PC-3 (cell line): ENCODE data around the gene TGFB1. TPM values are rescaled to one million over a fixed set of nuclear protein-coding genes. Genes with fewer than 3 reads are reported as not detected.

ENCODE experiments used
- ATAC-seq: fragments of 200-7000 bp; cut with Tn5 transposase; 2 replicates; pipeline ENCODE4 v1.9.1; 2020; ENCODE audit warnings: mild to moderate bottlenecking, moderate library complexity
- Bru-seq: library from RNA; stranded (reverse); fragments of 400-500 nt; gene quantifications from one replicate; lab custom pipeline; 2021; lab: Mats Ljungman, UMichigan
- BruChase-seq, 2 experiments: library from RNA; stranded (reverse); fragments of 400-500 nt; gene quantifications; one replicate each; lab custom pipeline; 2021; lab: Mats Ljungman, UMichigan
- BruUV-seq: library from RNA; stranded (reverse); fragments of 400-500 nt; replicated peaks from 2 replicates; lab custom pipeline; 2021; lab: Mats Ljungman, UMichigan
- CTCF ChIA-PET: fragments of 300-600 bp; sonication (Branson Sonifier 250); formaldehyde crosslinking; loops from one replicate; lab custom pipeline; 2022; ENCODE audit warnings: antibody characterized with exemption; lab: Charles Lee
- POLR2A ChIA-PET: fragments of 300-600 bp; sonication (Branson Sonifier 250); formaldehyde crosslinking; loops from one replicate; lab custom pipeline; 2022; ENCODE audit warnings: antibody characterized with exemption; ENCODE audit not compliant: unreplicated experiment; lab: Charles Lee
- DNase-seq: peaks from one replicate; pipeline ENCODE4 v3.0.0-alpha.2; 2015
- H2AFZ ChIP-seq: fragments of 300-600 bp; sonication (generic); 2 replicates; pipeline ENCODE4 v1.6.0; 2016; ENCODE audit warnings: antibody characterized with exemption, low read length
- H3F3A ChIP-seq: fragments of 300-600 bp; sonication (generic); one replicate; pipeline ENCODE4 v1.6.0; 2017; ENCODE audit warnings: antibody characterized with exemption, low read length, control low read depth, mild to moderate bottlenecking; ENCODE audit not compliant: unreplicated experiment
- H3K27ac ChIP-seq: fragments of 300-600 bp; sonication (generic); 2 replicates; pipeline ENCODE4 v1.5.1; 2016; ENCODE audit warnings: mild to moderate bottlenecking, low read length
- H3K27me3 ChIP-seq: fragments of 300-600 bp; sonication (generic); 2 replicates; pipeline ENCODE4 v1.6.1; 2016; ENCODE audit warnings: low read length, mixed read lengths
- H3K36me3 ChIP-seq: fragments of 300-600 bp; sonication (generic); 2 replicates; pipeline ENCODE4 v1.6.1; 2016; ENCODE audit warnings: low read depth, mixed run types, low read length, mixed read lengths
- H3K4me1 ChIP-seq: fragments of 300-600 bp; sonication (generic); 2 replicates; pipeline ENCODE4 v1.5.1; 2016; ENCODE audit warnings: low read length; ENCODE audit not compliant: insufficient read depth
- H3K4me2 ChIP-seq: fragments of 300-600 bp; sonication (generic); 2 replicates; pipeline ENCODE4 v1.6.0; 2016; ENCODE audit warnings: low read length
- H3K4me3 ChIP-seq: fragments of 300-600 bp; sonication (generic); 2 replicates; pipeline ENCODE4 v1.5.1; 2016; ENCODE audit warnings: mild to moderate bottlenecking, low read length, mixed read lengths
- H3K79me2 ChIP-seq: fragments of 300-600 bp; sonication (generic); 2 replicates; pipeline ENCODE4 v1.6.1; 2017; ENCODE audit warnings: low read length, mixed read lengths
- H3K9ac ChIP-seq: fragments of 300-600 bp; sonication (generic); 2 replicates; pipeline ENCODE4 v1.6.0; 2016; ENCODE audit warnings: mild to moderate bottlenecking, low read length
- H3K9me2 ChIP-seq: fragments of 300-600 bp; sonication (generic); replicated peaks from 2 replicates; pipeline ENCODE4 v1.6.1; 2016; ENCODE audit warnings: mixed run types, low read length, mixed read lengths
- H3K9me3 ChIP-seq: fragments of 300-600 bp; sonication (generic); 2 replicates; pipeline ENCODE4 v1.6.1; 2016; ENCODE audit warnings: low read length, mixed read lengths
- H4K20me1 ChIP-seq: fragments of 300-600 bp; sonication (generic); 2 replicates; pipeline ENCODE4 v1.6.1; 2016; ENCODE audit warnings: low read length, mixed read lengths
- EZH2 ChIP-seq: fragments of 300-600 bp; sonication (generic); IDR thresholded peaks from one replicate; pipeline ENCODE4 v1.6.1; 2017; ENCODE audit warnings: antibody characterized with exemption, mild to moderate bottlenecking, low read length; ENCODE audit not compliant: unreplicated experiment
- EZH2phosphoT487 ChIP-seq: fragments of 300-600 bp; sonication (generic); IDR thresholded peaks from 2 replicates; pipeline ENCODE4 v1.6.1; 2018; ENCODE audit warnings: mild to moderate bottlenecking, antibody characterized with exemption, low read length, borderline replicate concordance
- intact Hi-C: fragments of 100-400 bp; cut with micrococcal nuclease; formaldehyde crosslinking; loops from 2 replicates; pipeline ENCODE4 v1.9.0; 2023
- long read RNA-seq: library from polyadenylated mRNA; unstranded; transcript quantifications from one replicate; pipeline ENCODE4 v2.0.0, GENCODE V29; 2021; ENCODE audit not compliant: unreplicated experiment
- total RNA-seq: library from RNA; depleted of rRNA; stranded (reverse); fragments of >200 nt; gene quantifications from 2 replicates; pipeline ENCODE4 v1.2.3, GENCODE V29; 2014; rRNA removed
- TF ChIP-seq, protein P1 (sequence below): fragments of 300-600 bp; sonication (generic); conservative IDR thresholded peaks from 2 replicates; pipeline ENCODE4 v1.5.1; 2017; ENCODE audit warnings: antibody characterized with exemption, low read depth, mild to moderate bottlenecking, low read length

Gene TGFB1
- 16.4 and 23.4 TPM in 2 replicates for total RNA-seq
- Bru-seq, nascent RNA: percentile 63 among the genes with signal in this experiment
- BruChase-seq, experiment 1, labeled RNA remaining after a 6-hour chase: percentile 70 among the genes with signal in this experiment
- percentile 65 among the genes with signal in this experiment for BruChase-seq, experiment 2, labeled RNA remaining after a 2-hour chase
- long read RNA-seq, transcript TGFB1-201 (7 exons, 2,769 nt): major isoform, 190 of 272 reads
- long read RNA-seq, partial matches to known transcripts: 19 of 272 reads
- long read RNA-seq, other reads (novel, unspliced or antisense): 63 of 272 reads

DNA sequence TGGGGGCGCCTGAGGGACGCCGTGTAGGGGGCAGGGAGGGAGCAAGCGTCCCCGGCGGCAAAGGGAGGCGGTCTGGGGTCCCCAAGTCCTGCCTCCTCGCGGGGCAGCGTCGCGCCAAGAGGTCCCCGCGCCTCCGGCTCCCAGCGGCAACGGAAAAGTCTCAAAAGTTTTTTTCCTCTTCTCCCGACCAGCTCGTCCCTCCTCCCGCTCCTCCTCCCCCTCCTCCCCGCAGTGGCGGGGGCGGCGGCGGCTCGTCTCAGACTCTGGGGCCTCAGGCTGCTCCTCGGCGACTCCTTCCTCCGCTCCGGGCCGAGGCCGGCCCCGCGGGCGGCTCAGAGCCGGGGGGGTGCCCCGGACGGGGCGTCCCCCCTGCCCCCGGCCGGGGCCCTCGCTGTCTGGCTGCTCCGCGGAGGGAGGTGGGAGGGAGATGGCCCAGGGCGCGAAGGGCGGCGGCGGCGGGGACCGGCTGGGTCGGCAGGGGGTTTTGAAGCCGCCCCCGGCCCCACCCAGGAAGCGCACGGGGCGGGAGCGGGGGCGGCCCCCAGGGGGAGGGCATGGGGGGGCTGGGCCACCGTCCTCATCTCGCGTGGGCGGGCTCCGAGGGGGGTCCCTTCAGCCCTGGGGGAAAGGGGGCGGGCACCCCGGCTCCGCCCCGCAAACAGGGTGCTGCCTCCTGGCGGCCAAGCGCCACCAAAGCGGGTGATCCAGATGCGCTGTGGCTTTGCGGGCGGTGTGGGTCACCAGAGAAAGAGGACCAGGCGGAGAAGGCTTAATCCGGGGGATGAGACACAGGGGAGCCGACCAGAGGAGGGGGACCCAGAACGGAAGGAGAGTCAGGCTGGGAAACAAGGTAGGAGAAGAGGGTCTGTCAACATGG is at the start of gene TGFB1:
TGFB1 (minus strand) TSS at position 457 of the 877 bp plus-strand sequence. CDS start 878 bp downstream, outside the sequence.
- H2AFZ ChIP-seq: peak within 1 kb of the TSS; percentile 69
- no peaks in the 10 kb centered on the region for H4K20me1 ChIP-seq
- no peaks in the 10 kb centered on the region for H3F3A ChIP-seq
- peaks cover 40% of the 10 kb centered on the region for H3K79me2 ChIP-seq
- peak within 1 kb of the TSS; percentile 74 for H3K9ac ChIP-seq
- H3K4me3 ChIP-seq: peak within 1 kb of the TSS; percentile 86
- ATAC-seq (peak; percentile 59), DNase-seq (peak; percentile 77)
- TF ChIP-seq EZH2phosphoT487 (no peak), EZH2 (no peak)
- TF ChIP-seq, protein P1, sequence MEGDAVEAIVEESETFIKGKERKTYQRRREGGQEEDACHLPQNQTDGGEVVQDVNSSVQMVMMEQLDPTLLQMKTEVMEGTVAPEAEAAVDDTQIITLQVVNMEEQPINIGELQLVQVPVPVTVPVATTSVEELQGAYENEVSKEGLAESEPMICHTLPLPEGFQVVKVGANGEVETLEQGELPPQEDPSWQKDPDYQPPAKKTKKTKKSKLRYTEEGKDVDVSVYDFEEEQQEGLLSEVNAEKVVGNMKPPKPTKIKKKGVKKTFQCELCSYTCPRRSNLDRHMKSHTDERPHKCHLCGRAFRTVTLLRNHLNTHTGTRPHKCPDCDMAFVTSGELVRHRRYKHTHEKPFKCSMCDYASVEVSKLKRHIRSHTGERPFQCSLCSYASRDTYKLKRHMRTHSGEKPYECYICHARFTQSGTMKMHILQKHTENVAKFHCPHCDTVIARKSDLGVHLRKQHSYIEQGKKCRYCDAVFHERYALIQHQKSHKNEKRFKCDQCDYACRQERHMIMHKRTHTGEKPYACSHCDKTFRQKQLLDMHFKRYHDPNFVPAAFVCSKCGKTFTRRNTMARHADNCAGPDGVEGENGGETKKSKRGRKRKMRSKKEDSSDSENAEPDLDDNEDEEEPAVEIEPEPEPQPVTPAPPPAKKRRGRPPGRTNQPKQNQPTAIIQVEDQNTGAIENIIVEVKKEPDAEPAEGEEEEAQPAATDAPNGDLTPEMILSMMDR: peak; percentile 66
- no peaks in the 10 kb centered on the region for H3K9me2 ChIP-seq
- no peaks in the 10 kb centered on the region for H3K36me3 ChIP-seq
- intact Hi-C loops: no loop called here
- no peaks in the 10 kb centered on the region for H3K27me3 ChIP-seq
- ChIA-PET POLR2A (no interaction called here), CTCF (interaction anchor here (1.0 to 1.5 kb wide), 3 partner anchors 10 to 56 kb away, joined by 3 to 6 read pairs (median 5); partner anchors contain the start of genes B9D2 and CCDC97)
- 0 out of 2 replicates have a peak, but pooled peaks cover 4% of the 10 kb centered on the region for H3K4me1 ChIP-seq
- no peaks in the 10 kb centered on the region for H3K9me3 ChIP-seq
- no peak within 1 kb of the TSS for H3K27ac ChIP-seq
- BruUV-seq: TSS peak; percentile 77
- H3K4me2 ChIP-seq: peak within 1 kb of the TSS; percentile 94

DNA sequence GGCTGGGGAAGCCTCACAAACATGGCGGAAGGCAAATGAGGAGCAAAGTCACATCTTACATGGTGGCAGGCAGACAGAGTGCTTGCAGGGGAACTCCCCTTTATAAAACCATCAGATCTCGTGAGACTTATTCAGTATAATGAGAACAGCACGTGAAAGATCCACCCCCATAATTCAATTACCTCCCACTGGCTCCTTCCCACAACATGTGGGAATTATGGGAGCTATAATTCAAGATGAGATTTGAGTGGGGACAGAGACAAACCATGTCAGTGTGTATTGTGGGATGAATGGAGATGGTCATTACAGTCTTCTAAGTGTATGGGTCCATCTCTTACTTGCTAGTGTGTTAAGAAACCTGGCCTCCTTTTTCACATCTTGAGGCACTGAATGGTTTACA is 48.3 kb upstream of the TGFB1 start:
- Histone ChIP-seq H3K9me2 (no peaks in the 10 kb centered on the region), H3K4me3 (no peak overlapping the region), H3K27me3 (no peaks in the 10 kb centered on the region), H4K20me1 (no peaks in the 10 kb centered on the region), H3K9me3 (no peaks in the 10 kb centered on the region), H3K36me3 (no peaks in the 10 kb centered on the region), H3K4me2 (no peak overlapping the region), H3K4me1 (0 out of 2 replicates have a peak, but pooled peaks cover 5% of the 10 kb centered on the region), H3K27ac (no peak overlapping the region), H3K9ac (no peak overlapping the region), H2AFZ (no peak overlapping the region), H3F3A (no peaks in the 10 kb centered on the region), H3K79me2 (peaks cover 16% of the 10 kb centered on the region)
- TF ChIP-seq, protein P1: no peak
- TF ChIP-seq EZH2 (no peak), EZH2phosphoT487 (no peak)
- CTCF ChIA-PET: interaction anchor here (0.6 kb wide), 1 partner anchor 1431 kb away, joined by 3 read pairs; the partner anchor contains the start of gene PSMC4
- intact Hi-C loops: no loop called here
- BruUV-seq: no TSS peak
- POLR2A ChIA-PET: no interaction called here
- DNase-seq: no peak
- no peak for ATAC-seq
